T follicular helper cell (primary cell): ENCODE results near the gene GAD1.

Experiments used
- DNase-seq: peaks from one replicate; pipeline ENCODE4 v3.0.0-alpha.2; 2020; ENCODE audit warnings: low read depth

GAD1 gene

GRCh38 chr2:170895023-170895757 lies 78.5 kb downstream of the GAD1 start:
- DNase-seq: no peak

- no peak for DNase-seq
Observed at GRCh38 chr2:170896622-170897021, 79.9 kb downstream of the GAD1 start.

- no peak for DNase-seq
Observed at GRCh38 chr2:170897108-170897507, 80.4 kb downstream of the GAD1 start.

GRCh38 chr2:170905864-170906263 lies 89.2 kb downstream of the GAD1 start:
- no peak for DNase-seq
